ENCODE results near the gene HERC4. TPM values are rescaled to one million over a fixed set of nuclear protein-coding genes. Genes with fewer than 3 reads are reported as not detected.

Gene HERC4
- total and polyA plus RNA-seq, 9 of the 15 experiments (the other 6 are each of a cell fraction or from before 2014, with no cell fraction given) = 12.5 to 33.5 (median 22.8) TPM

GRCh38 chr10:68108051-68108450 lies 33.0 kb upstream of the HERC4 start:
- no peak overlapping the region for H3K4me2 ChIP-seq (ENCODE audit: insufficient read depth, low read length)
- ATAC-seq (no peak), FAIRE-seq (no peak), DNase-seq (ENCODE audit: extremely low read depth in 1 of 4, low spot score in 3 of 4) (no peak)
- H3K9ac ChIP-seq (ENCODE audit: insufficient read depth in 1 of 2, low read depth in 2 of 2, low read length in 2 of 2) = no peak overlapping the region
- H3K4me3 ChIP-seq = no peak overlapping the region
- H2AFZ ChIP-seq (ENCODE audit: low read depth, low read length) = no peak overlapping the region
- in situ Hi-C loops (cut with MboI) (no loop called here), intact Hi-C loops (cut with micrococcal nuclease) (no loop called here)
- H3K27ac ChIP-seq (ENCODE audit: extremely low read depth, low read depth, low read length) = no peak overlapping the region
- 3% methylated on average over 3 of the region's 3 CpGs for whole genome bisulfite sequencing (ENCODE audit: insufficient coverage, low coverage, missing lambda C conversion rate)
- no peaks in the 10 kb centered on the region for H3K36me3 ChIP-seq (ENCODE audit: control insufficient read depth, insufficient read depth, low read length)
- H4K20me1 ChIP-seq (replicated peaks; ENCODE audit: control insufficient read depth, insufficient read depth, low read length) = no peaks in the 10 kb centered on the region
- H3K4me1 ChIP-seq (replicated peaks in 1 of 2; ENCODE audit: control insufficient read depth in 2 of 2, insufficient read depth in 2 of 2, low read length in 2 of 2) = no peaks in the 10 kb centered on the region
- no TSS peak for BruUV-seq (replicated peaks)
- no peaks in the 10 kb centered on the region for H3K9me3 ChIP-seq (replicated peaks; ENCODE audit: control insufficient read depth, insufficient read depth, low read depth, low read length)
- H3K9me1 ChIP-seq (ENCODE audit: control insufficient read depth, insufficient read depth, low read length) = no peaks in the 10 kb centered on the region
- ChIA-PET POLR2A (no interaction called here), CTCF (ENCODE audit: low intra/inter-chr PET ratio) (no interaction called here)
- peaks cover 13 to 26% of the 10 kb centered on the region in 2 experiments; a peak in 4 of 5 replicates for H3K27me3 ChIP-seq (ENCODE audit: control insufficient read depth in 2 of 2, insufficient read depth in 2 of 2, low read length in 2 of 2)
- H3K79me2 ChIP-seq (ENCODE audit: control insufficient read depth, insufficient read depth, low read length) = no peaks in the 10 kb centered on the region
- TF ChIP-seq MAFF (IDR thresholded peaks at IDR 0.05; ENCODE audit: low read length) (peak; percentile 51), PYGO2 (tag; IDR thresholded peaks at IDR 0.05) (no peak), ZNF124 (CRISPR knock-in tag; IDR thresholded peaks at IDR 0.05) (no peak), MAFK (IDR thresholded peaks at IDR 0.05; ENCODE audit: low read length) (peak; percentile 41; the same call in 1 of the 2 replicates), MAFG (tag; conservative IDR thresholded peaks at IDR 0.05) (0 out of 2 replicates have a peak, but pooled peaks have one; percentile 20), FOXP1 (CRISPR knock-in tag; IDR thresholded peaks at IDR 0.05) (no peak), HNRNPH1 (optimal IDR thresholded peaks at IDR 0.05; ENCODE audit: low read depth, low read length) (no peak), ZNF316 (IDR thresholded peaks at IDR 0.05) (peak; percentile 69)

GRCh38 chr10:68107651-68108050 lies 32.6 kb upstream of the HERC4 start:
- no peak overlapping the region for H3K4me2 ChIP-seq (ENCODE audit: insufficient read depth, low read length)
- intact Hi-C loops (cut with micrococcal nuclease) = no loop called here
- H3K9ac ChIP-seq (ENCODE audit: insufficient read depth in 1 of 2, low read depth in 2 of 2, low read length in 2 of 2) = no peak overlapping the region
- 11% methylated on average over 1 of the region's 1 CpG for WGBS (ENCODE audit: insufficient coverage, low coverage, missing lambda C conversion rate)
- H3K4me3 ChIP-seq = no peak overlapping the region
- H3K4me1 ChIP-seq (replicated peaks in 1 of 2; ENCODE audit: control insufficient read depth in 2 of 2, insufficient read depth in 2 of 2, low read length in 2 of 2) = no peaks in the 10 kb centered on the region
- ATAC-seq = no peak
- H3K36me3 ChIP-seq (ENCODE audit: control insufficient read depth, insufficient read depth, low read length) = no peaks in the 10 kb centered on the region
- no peak overlapping the region for H2AFZ ChIP-seq (ENCODE audit: low read depth, low read length)
- no TSS peak for BruUV-seq (replicated peaks)
- H3K79me2 ChIP-seq (ENCODE audit: control insufficient read depth, insufficient read depth, low read length) = no peaks in the 10 kb centered on the region
- FAIRE-seq = no peak
- no peaks in the 10 kb centered on the region for H4K20me1 ChIP-seq (replicated peaks; ENCODE audit: control insufficient read depth, insufficient read depth, low read length)
- no peak overlapping the region for H3K27ac ChIP-seq (ENCODE audit: extremely low read depth, low read depth, low read length)
- ChIA-PET CTCF (ENCODE audit: low intra/inter-chr PET ratio) (no interaction called here), POLR2A (no interaction called here)
- DNase-seq (ENCODE audit: extremely low read depth in 1 of 4, low spot score in 3 of 4) = no peak
- H3K27me3 ChIP-seq (ENCODE audit: control insufficient read depth in 2 of 2, insufficient read depth in 2 of 2, low read length in 2 of 2) = peaks cover 13 to 25% of the 10 kb centered on the region in 2 experiments; a peak in 4 of 5 replicates
- H3K9me1 ChIP-seq (ENCODE audit: control insufficient read depth, insufficient read depth, low read length) = no peaks in the 10 kb centered on the region
- in situ Hi-C loops (cut with MboI) = no loop called here
- no peaks in the 10 kb centered on the region for H3K9me3 ChIP-seq (replicated peaks; ENCODE audit: control insufficient read depth, insufficient read depth, low read depth, low read length)
- TF ChIP-seq FOS (IDR thresholded peaks at IDR 0.05; ENCODE audit: extremely low read depth, insufficient read length) (no peak), KAT8 (IDR thresholded peaks at IDR 0.05; ENCODE audit: low read depth) (no peak), ZNF79 (CRISPR knock-in tag; IDR thresholded peaks at IDR 0.05; ENCODE audit: low read depth) (no peak), ZNF311 (CRISPR knock-in tag; IDR thresholded peaks at IDR 0.05) (no peak), ZC3H4 (CRISPR knock-in tag; IDR thresholded peaks at IDR 0.05; ENCODE audit: borderline replicate concordance) (no peak), NUFIP1 (IDR thresholded peaks at IDR 0.05; ENCODE audit: partially characterized antibody) (no peak), ZNF780A (CRISPR knock-in tag; IDR thresholded peaks at IDR 0.05) (no peak), CBX2 (IDR thresholded peaks at IDR 0.05; ENCODE audit: insufficient read depth, low read length, poor library complexity, severe bottlenecking) (no peak), ADNP (tag; IDR thresholded peaks at IDR 0.05) (no peak), TRIM28 (IDR thresholded peaks at IDR 0.05) (no peak), ETS2 (tag; IDR thresholded peaks at IDR 0.05; ENCODE audit: borderline replicate concordance, poor library complexity, severe bottlenecking) (no peak)
